Sigmoid colon (tissue), 4 donors: Measurements from ENCODE around the gene SHB.

ENCODE experiments used
- CTCF ChIP-seq, 4 experiments: fragments of 450-650 bp in 3 of 4; fragments of 200-600 bp in 1 of 4; IDR thresholded peaks; one replicate each; pipeline ENCODE4 v1.5.1; 2016 to 2019; ENCODE audit warnings: antibody characterized with exemption in 4 of 4, mild to moderate bottlenecking in 3 of 4, moderate library complexity in 2 of 4
- POLR2AphosphoS5 ChIP-seq, 4 donors: sonication (generic); formaldehyde crosslinking; IDR thresholded peaks; one replicate each; pipeline ENCODE4 v1.6.1; 2017; ENCODE audit warnings: antibody characterized with exemption in 4 of 4

GRCh38 chr9:38060681-38061080 is 8.3 kb downstream of the SHB start:
- TF ChIP-seq CTCF (IDR thresholded peaks at IDR 0.05) (no peak), POLR2AphosphoS5 (IDR thresholded peaks at IDR 0.05) (no peak)
